Superior temporal gyrus (tissue), 1 donor: ENCODE data around the gene LAMA5.

Experiments
- DNase-seq: peaks from one replicate; pipeline ENCODE4 v3.0.0-alpha.2; 2016; ENCODE audit errors: extremely low spot score

The LAMA5 gene

DNA sequence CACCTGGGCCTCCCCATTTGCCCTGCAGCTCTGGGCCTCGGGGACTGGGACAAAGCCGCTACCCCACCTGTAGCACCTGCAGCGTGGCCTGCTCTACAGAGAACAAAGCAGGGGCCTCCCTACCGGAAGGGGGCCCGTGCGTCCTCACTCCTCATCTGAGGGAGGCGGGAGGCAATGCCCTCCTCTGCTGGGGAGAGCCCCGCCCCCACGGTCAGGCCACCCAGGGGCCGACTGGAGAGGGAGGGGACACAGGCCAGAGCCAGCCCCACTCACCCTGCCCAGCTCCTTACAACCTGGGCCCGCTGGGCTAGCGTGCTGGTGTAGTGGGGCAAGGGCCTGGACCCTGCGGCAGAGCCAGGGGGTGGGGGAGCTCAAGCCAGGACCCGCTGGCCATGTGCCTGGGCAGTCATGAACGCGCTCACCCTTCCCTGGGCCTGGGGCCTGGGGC, 8.0 kb downstream of the LAMA5 start:
- DNase-seq, result no peak

DNA sequence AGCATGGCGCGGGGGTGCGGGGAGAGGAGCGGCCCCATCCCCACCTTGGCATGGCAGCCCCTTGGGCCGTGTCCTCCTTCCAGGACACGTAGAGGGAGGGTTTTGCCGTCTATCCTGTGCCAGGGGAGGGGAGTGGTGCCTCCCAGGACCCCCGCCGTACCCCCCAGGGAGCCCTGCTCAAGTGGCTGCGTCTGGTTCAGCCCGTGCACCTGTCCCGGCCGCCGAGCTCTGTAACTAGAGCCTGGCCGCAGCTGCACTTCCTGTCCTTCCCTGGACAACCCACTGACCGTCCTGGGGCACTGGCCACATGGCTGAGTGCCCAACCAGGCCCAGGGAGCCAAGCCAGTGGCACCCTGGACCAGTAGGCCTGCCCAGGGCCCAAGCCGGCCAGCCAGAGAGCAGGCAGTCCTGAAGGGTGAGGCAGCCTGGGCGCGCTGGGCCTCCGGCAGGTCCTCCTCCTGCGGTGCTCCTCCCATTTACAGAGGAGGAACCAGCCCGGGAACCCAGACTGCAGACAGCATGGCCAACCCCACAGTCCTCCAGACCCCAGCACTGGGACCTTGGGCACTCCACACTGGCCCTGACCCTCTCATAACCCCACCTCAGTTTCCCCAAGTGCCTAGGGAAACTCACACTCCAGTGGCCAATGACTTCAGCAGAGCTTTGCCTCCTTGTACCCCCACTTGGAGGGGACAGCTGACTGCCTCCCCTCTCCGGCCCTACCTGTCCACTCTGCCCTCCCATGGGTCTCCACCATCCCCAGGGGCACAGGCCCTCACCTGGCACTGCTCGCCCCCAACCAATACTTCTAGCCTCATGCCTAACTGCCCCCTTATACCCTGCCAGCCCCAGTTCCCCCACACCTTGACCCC, 8.7 kb downstream of the LAMA5 start:
- DNase-seq, result no peak

- no peak for DNase-seq
Measured at GRCh38 chr20:62357681-62358080, 9.4 kb downstream of the LAMA5 start.

- no peak for DNase-seq
Measured at GRCh38 chr20:62357187-62357667, 9.9 kb downstream of the LAMA5 start.

- no peak for DNase-seq
Measured at GRCh38 chr20:62356589-62357186, 10.4 kb downstream of the LAMA5 start.

GRCh38 chr20:62355878-62356588, 11.1 kb downstream of the LAMA5 start:
- DNase-seq, result no peak

DNA sequence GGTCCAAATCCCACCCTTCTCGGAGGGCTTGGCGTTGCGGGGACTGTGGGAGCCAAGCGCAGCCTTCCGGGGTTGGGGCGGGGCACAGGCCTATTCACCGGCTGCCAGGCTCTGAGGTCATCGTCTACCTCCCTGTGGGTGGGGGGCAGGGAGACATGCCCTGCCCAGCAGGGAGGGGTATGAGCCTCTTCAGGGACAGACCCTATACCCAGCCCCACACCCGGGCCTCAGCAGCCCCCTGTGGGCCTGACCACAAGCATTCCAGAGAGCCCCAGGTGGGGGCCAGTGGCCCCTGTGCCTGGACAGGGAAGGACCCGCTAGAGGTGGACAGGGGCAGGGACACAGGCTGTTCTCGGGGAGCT, 11.6 kb downstream of the LAMA5 start:
- no peak for DNase-seq

DNA sequence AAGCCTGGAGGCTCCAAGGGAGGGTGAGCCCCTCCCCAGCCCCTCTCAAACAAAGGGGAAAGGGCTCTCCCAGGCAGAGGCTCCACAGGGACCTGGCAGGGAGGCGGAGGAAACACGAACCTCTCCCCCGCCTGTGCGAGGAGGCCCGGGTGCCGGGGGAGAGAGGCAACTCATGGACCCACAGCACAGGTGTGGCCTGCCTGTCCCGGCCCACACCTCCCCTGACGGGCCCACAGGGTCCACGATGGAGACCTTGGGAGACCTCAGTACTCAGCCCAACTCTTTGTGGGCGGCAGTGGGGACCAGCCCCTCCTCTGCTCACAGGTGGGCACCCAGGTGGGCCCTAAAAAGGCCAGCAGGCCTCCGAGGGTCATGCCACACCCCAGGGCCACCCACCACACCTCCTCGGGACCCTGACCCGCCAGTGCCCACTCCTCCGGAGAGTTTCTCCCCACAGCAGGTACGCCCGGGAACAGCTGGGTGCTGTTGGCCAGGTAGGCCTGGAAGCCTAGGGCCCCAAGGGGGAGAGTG, 12.2 kb downstream of the LAMA5 start:
- DNase-seq, result no peak

DNA sequence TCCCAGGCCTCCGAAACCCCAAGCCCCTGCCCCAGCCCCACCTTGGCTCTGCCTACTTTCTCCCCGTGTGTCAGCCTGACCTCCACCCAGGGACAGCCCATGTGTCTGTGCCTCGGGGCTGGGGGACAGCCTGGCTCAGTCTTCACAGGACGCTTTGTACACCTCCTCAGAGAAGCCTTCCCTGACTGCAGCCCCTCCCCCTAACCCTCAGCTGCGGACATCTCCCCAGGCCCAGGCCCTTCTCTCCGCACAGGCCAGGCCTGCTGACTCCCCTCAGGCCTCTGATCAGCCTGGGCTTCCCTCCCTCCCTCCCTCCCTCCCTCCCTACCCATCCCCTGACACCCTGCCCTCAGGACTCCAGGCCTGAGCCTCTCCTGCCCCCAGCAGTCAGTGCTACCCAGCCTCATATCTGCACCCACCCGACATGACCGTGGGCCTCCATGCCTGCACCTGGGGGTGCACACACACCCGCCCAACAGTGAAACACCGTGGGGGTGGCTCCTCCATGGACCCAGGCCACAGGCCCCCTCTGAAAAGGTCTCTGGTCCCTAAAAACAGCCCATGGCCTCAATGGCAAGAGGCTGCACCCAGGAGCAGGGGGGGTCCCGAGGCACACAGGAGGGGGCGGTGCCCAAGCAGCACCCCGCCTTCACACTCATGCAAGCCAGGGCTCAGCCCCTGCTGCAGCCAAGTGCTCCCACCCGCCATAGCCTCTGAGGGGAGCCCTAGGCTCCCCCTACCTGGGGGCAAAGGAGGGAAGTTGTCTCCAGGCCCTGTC, 12.9 kb downstream of the LAMA5 start:
- no peak for DNase-seq

- no peak for DNase-seq
Measured at GRCh38 chr20:62353289-62354030, 13.7 kb downstream of the LAMA5 start.

DNA sequence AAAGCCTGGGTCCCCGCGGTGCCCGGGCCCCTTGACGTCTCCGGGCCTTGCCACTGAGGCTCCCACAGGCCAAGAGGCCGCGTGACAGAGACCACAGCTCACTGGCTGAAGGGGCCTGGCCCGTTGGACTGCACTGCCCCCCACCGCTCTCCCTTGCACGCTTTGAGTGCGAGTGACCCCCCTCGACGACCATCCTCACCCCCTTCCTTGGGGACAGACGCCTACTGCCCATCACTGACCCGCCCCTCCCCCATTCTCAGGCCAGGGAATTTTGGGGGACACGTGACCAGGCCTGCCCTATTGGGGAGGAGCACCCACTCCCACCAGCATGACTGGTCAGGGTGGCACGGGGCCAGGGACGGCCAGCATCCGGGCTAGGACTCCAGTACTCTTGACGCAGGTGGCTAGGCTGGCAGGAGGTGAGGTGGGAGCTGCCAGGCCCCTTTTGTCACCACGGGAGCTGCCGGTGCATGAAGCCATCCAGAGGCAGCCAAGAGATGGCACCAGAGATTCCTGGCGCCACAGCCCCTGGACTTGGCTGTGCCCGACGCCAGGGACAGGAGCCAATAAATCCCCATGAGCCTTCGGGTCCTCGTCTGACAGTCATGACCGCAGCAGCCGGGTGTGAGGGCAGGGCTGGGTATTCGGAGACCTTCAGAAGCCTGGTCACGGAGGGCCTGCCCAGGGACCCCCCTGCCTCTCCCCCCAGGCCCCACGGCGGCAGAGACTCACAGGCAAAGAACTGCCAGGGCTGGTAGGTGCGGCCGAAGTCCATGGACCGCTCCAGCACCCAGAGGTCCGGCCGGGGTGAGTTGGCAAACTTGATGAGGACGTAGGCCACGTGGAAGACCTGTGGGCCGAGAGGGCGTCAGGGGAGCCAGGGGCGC, 14.5 kb downstream of the LAMA5 start:
- DNase-seq, result peak; percentile 81

DNA sequence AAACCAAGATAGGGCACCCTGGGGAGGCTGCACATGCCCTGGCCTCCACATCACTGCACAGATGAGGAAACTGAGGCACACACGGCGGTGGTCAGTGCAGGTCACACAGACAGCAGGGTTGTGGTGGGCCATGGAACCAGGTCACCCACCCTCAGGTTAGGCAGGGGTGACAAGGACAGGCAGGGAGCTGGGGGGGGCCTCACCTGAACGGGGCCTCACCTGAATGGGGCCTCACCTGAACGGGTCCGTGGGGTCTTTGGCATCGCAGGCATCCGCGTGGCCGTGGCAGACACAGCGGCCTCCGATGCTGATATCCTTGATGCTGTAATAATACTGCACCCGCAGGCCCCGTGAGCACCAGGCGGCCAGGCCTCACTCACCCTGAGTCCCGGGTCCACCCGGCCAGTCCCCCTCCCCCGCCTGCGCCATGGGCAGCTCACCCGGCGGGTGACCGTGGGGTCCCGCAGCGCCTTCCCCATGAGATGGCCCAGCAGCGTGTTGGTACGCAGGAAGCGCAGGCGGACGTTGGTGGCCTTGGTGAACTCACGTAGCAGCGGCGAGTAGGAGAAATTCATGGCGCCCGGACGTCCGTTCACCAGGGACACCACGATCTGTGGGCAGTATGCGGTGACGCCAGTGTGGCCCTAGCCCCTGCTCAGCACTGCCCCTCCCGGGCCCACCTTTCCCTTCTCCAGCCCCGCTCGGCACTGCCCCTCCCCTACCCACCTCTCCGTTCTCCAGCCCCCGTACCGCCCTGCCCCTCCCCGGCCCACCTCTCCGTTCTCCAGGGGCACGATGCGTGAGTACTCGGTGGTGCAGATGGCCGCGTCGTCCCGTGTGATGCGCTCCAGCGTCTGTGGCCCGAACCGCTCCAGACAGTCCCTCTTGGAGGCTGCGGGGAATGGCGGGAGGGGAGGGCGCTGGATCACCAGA, 15.4 kb downstream of the LAMA5 start:
- no peak for DNase-seq

DNA sequence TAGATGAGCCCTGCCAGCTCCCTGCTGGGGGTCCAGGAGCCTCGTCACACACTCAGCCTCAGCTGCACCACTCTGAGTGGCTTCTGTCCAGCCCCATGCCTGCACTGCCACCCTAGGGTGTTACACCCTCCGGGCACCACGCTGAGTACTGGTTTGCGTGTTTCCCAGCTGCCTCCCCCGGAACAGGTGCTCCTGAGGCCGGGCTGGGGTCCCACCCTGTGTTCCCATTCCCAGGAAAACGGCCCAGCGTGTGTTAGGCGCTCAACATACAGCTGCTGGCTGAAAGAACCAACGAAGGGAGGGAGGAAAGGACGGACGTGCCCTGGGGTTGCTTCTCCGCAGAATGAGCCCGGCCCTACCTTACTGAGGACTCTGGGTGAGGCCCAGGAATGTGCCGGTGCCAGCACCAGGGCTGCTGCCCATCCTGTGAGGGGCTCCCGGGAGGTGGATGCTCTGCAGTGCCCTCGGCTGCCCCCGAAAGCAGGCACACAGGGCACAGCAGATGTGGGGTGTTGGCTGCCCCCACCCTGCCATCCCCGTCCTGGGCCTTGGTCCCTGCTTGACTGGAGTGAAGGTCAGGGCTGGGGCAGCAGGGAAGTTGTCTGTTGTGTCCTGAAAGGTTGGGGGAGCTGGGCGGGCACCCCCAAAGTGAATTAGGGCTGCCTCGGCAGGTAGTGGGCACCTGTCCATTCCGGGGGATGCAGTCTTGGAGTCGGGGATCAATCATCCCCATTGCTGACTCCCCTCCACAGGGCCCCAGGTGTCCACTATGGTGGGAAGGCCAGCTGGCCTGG, 16.3 kb downstream of the LAMA5 start:
- no peak for DNase-seq

DNA sequence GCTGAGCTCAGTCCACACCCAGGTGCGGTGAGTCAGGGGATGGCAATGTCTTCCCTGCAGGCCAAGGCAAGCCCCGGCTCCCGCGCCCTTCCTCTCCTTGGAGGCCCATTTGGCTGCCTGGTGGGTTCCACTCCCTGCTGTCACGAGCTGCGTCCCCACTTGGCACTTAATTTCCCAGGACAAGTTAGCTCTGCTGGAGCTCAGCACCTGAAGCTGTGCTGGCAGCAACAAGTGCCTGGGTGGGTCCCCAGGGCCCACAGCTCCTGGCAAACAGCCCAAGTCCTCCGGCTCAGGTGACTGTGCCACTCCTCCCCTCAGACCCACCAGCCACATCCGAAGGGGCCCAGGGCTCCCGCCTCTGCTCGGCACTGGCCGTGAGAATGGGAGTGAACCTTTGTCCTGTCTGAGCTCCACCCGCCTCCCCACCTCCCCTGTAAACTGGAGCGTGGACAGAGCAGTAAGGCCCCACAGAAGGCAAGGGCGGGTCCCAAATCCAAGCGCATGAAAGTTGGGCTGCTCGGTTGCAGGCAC, 16.9 kb downstream of the LAMA5 start:
- DNase-seq, result no peak

- no peak for DNase-seq
Measured at GRCh38 chr20:62349556-62350097, 17.5 kb downstream of the LAMA5 start.

- no peak for DNase-seq
Measured at GRCh38 chr20:62348604-62349003, 18.5 kb downstream of the LAMA5 start.

DNA sequence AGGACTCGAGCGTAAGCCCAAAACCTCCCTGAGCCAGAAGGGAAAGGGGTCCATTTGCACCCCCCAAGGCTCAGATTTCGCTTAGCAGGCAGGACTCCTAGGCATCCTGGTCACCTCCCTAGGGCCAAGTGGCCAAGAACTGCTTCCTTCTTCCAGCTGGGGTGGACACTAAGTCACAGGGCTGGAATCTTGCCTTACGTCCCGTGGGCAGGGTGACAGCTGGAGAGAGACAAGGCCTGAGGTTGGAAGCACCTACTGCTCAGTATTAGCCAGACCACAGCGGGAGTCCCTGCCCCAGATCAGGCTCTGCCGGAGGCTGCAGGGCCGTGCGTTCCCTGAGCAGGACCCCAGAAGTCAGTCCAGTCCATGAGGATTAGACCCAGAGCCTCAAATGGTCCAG, 19.7 kb downstream of the LAMA5 start:
- no peak for DNase-seq

DNA sequence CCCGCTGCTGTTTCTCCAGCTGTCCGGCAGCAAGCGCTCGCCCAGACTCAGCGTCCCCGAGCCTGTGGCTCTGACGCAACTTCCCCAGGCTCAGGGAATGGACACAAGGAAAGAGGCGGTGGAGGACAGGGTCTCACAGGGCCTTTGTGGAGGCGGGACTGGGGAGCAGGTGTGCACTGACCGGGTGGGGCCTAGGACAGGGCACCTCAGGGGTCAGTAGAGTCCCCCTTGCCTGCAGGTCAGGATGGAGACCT, 20.0 kb downstream of the LAMA5 start:
- no peak for DNase-seq
